Keratinocyte (primary cell): ENCODE data around the gene SERPIND1. TPM values are rescaled to one million over a fixed set of nuclear protein-coding genes. Genes with fewer than 3 reads are reported as not detected.

ENCODE experiments used
- DNase-seq: peaks from one replicate; pipeline ENCODE4 v3.0.0-alpha.2; 2011; ENCODE audit warnings: low read depth, missing footprints, low spot score
- FAIRE-seq: peaks from 2 replicates; lab custom pipeline; 2011; peaks lifted over from hg19 to GRCh38; lab: Jason Lieb, UNC
- H2AFZ ChIP-seq: 2 replicates; pipeline ENCODE4 v1.6.0; 2012; ENCODE audit warnings: low read length, control low read depth, inconsistent platforms; ENCODE audit not compliant: control insufficient read depth
- H3K27ac ChIP-seq: 2 replicates; pipeline ENCODE4 v1.5.1; 2011; ENCODE audit warnings: low read length; ENCODE audit not compliant: control insufficient read depth, insufficient read depth
- H3K27me3 ChIP-seq: 3 replicates; pipeline ENCODE4 v1.6.0; 2011; ENCODE audit warnings: low read length; ENCODE audit not compliant: control insufficient read depth, insufficient read depth; ENCODE audit errors: extremely low read depth
- H3K36me3 ChIP-seq, 2 experiments: 2 replicates in 1 of 2; 3 replicates in 1 of 2; pipeline ENCODE4 v1.5.1; 2011; ENCODE audit warnings: low read length in 2 of 2, mild to moderate bottlenecking in 1 of 2; ENCODE audit not compliant: control insufficient read depth in 2 of 2, insufficient read depth in 2 of 2; ENCODE audit errors: extremely low read depth in 1 of 2
- H3K4me1 ChIP-seq: 3 replicates; pipeline ENCODE4 v1.5.1; 2011; ENCODE audit warnings: low read length; ENCODE audit not compliant: control insufficient read depth, insufficient read depth; ENCODE audit errors: extremely low read depth
- H3K4me2 ChIP-seq: 3 replicates; pipeline ENCODE4 v1.6.0; 2011; ENCODE audit warnings: low read depth, low read length; ENCODE audit not compliant: control insufficient read depth, insufficient read depth; ENCODE audit errors: extremely low read depth
- H3K4me3 ChIP-seq, 3 experiments: fragments of 200-600 bp in 1 of 3; sonication (generic) in 1 of 3; 2 replicates in 2 of 3; 3 replicates in 1 of 3; pipeline ENCODE4 v1.5.1; 2011 to 2016; ENCODE audit warnings: low read length in 3 of 3, mild to moderate bottlenecking in 3 of 3, control low read depth in 2 of 3, inconsistent platforms in 1 of 3, low read depth in 1 of 3, mixed read lengths in 1 of 3, mixed run types in 1 of 3, moderate library complexity in 1 of 3; ENCODE audit not compliant: control insufficient read depth in 2 of 3, insufficient read depth in 2 of 3; ENCODE audit errors: extremely low read depth in 1 of 3
- H3K79me2 ChIP-seq: 2 replicates; pipeline ENCODE4 v1.6.0; 2012; ENCODE audit warnings: low read length; ENCODE audit not compliant: control insufficient read depth, insufficient read depth
- H3K9ac ChIP-seq: 3 replicates; pipeline ENCODE4 v1.6.0; 2011; ENCODE audit warnings: low read length; ENCODE audit not compliant: control insufficient read depth, insufficient read depth; ENCODE audit errors: extremely low read depth
- H3K9me1 ChIP-seq: 3 replicates; pipeline ENCODE4 v1.6.0; 2011; ENCODE audit warnings: low read length; ENCODE audit not compliant: control insufficient read depth, insufficient read depth; ENCODE audit errors: extremely low read depth
- H3K9me3 ChIP-seq: 2 replicates; pipeline ENCODE4 v1.5.1; 2012; ENCODE audit warnings: low read depth, low read length; ENCODE audit not compliant: control insufficient read depth
- H4K20me1 ChIP-seq: 3 replicates; pipeline ENCODE4 v1.6.0; 2011; ENCODE audit warnings: low read length; ENCODE audit not compliant: control insufficient read depth, insufficient read depth; ENCODE audit errors: extremely low read depth
- EZH2 ChIP-seq: IDR thresholded peaks from one replicate; pipeline ENCODE4 v1.6.1; 2012; ENCODE audit warnings: inconsistent platforms, mild to moderate bottlenecking, low read length, moderate library complexity
- dilution Hi-C: fragments of 300-500 bp; cut with MboI; formaldehyde crosslinking; loops from one replicate; pipeline ENCODE4 v1.7.0; 2020; ENCODE audit warnings: low sequenced_read_pairs; ENCODE audit not compliant: extremely low pct_ligation_motif_present
- polyA plus RNA-seq, 5 experiments: library from polyadenylated mRNA; depleted of rRNA in 3 of 5; stranded (reverse) in 3 of 5; stranded (forward) in 1 of 5; unstranded in 1 of 5; fragments of >200 nt; gene quantifications; 1 replicate in 1 of 5; 2 replicates in 3 of 5; 3 replicates in 1 of 5; pipeline versions ENCODE4 v1.2.1 to v1.2.3, GENCODE V29; 2011 to 2012; ENCODE audit warnings: missing spikeins in 2 of 5, low read depth in 1 of 5, low replicate concordance in 1 of 5
- TF ChIP-seq, protein P1 (sequence below), 3 experiments: IDR thresholded peaks in 1 of 3; conservative IDR thresholded peaks in 1 of 3; optimal IDR thresholded peaks in 1 of 3; 2 replicates in 2 of 3; 3 replicates in 1 of 3; pipeline versions ENCODE3 to v1.5.1; 2011; ENCODE audit warnings: low read length in 3 of 3, mild to moderate bottlenecking in 3 of 3, moderate library complexity in 2 of 3, control low read depth in 1 of 3, inconsistent platforms in 1 of 3; ENCODE audit not compliant: insufficient read depth in 2 of 3; ENCODE audit errors: extremely low read depth in 1 of 3

The SERPIND1 gene
- polyA plus RNA-seq, 1 donor (not counting 4 experiments of a cell fraction or from before 2014, with no cell fraction given), result not detected

DNA sequence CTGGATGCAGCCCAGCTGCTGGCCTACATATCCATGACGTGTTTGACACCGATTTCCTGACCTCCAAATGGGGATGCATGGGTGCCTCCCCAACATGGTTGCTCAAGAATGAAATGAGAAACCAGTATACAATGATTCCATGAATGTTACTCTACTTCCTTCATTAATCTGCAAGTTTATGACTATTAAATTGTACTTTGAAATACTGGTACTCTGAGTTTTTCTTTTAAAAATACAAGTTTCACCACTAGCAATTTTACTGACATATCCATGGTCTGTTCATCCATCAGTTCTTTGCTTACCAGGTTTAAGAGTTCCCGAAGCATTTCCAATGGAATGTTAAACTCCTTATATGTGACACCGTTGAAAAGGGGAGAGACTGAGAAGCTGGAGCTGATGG lies 39.1 kb downstream of the SERPIND1 start:
- H3K27ac ChIP-seq, result no peak overlapping the region
- dilution Hi-C loops, result no loop called here
- H3K9ac ChIP-seq, result no peak overlapping the region
- H4K20me1 ChIP-seq, result no peaks in the 10 kb centered on the region
- no peaks in the 10 kb centered on the region for H3K9me3 ChIP-seq
- TF ChIP-seq, protein P1, sequence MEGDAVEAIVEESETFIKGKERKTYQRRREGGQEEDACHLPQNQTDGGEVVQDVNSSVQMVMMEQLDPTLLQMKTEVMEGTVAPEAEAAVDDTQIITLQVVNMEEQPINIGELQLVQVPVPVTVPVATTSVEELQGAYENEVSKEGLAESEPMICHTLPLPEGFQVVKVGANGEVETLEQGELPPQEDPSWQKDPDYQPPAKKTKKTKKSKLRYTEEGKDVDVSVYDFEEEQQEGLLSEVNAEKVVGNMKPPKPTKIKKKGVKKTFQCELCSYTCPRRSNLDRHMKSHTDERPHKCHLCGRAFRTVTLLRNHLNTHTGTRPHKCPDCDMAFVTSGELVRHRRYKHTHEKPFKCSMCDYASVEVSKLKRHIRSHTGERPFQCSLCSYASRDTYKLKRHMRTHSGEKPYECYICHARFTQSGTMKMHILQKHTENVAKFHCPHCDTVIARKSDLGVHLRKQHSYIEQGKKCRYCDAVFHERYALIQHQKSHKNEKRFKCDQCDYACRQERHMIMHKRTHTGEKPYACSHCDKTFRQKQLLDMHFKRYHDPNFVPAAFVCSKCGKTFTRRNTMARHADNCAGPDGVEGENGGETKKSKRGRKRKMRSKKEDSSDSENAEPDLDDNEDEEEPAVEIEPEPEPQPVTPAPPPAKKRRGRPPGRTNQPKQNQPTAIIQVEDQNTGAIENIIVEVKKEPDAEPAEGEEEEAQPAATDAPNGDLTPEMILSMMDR (optimal IDR thresholded peaks at IDR 0.05 in 1 of 3, IDR thresholded peaks at IDR 0.05 in 1 of 3, conservative IDR thresholded peaks at IDR 0.05 in 1 of 3; ENCODE audit: extremely low read depth in 1 of 3, insufficient read depth in 2 of 3, low read length in 3 of 3), result no peak
- TF ChIP-seq EZH2, result no peak
- no peaks in the 10 kb centered on the region for H3K79me2 ChIP-seq
- no peaks in the 10 kb centered on the region for H3K9me1 ChIP-seq
- no peak overlapping the region for H3K4me2 ChIP-seq
- H3K4me1 ChIP-seq, result no peaks in the 10 kb centered on the region
- DNase-seq, result no peak
- no peak for FAIRE-seq
- H2AFZ ChIP-seq, result no peak overlapping the region
- H3K27me3 ChIP-seq, result no peaks in the 10 kb centered on the region
- no peak overlapping the region for H3K4me3 ChIP-seq
- peaks cover 15 to 23% of the 10 kb centered on the region in 2 experiments for H3K36me3 ChIP-seq

DNA sequence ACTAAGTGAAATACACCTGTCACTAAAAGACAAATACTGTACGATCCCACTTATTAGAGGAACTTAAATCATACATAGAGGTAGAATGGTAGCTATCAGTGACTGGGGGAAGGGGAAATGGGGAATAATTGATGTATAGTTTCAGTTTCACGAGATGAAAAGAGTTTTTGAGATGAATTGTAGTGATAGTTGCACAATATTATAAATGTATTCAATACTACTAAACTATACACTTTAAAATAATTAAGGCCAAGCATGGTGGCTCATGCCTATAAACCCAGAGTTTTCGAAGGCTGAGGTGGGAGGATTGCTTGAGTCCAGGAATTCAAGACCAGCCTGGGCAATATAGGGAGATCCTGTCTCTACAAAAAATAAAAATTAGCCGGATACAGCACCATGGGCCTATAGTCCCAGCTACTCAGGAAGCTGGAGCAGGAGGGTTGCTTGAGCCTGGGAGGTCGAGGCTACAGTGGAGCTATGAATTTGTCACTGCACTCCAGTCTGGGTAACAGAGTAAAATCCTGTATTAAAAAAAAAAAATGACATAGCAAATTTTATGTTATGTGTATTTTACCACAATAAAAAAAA lies 40.4 kb downstream of the SERPIND1 start:
- no peak for TF ChIP-seq EZH2
- TF ChIP-seq, protein P1 (optimal IDR thresholded peaks at IDR 0.05 in 1 of 3, IDR thresholded peaks at IDR 0.05 in 1 of 3, conservative IDR thresholded peaks at IDR 0.05 in 1 of 3; ENCODE audit: extremely low read depth in 1 of 3, insufficient read depth in 2 of 3, low read length in 3 of 3), result no peak
- DNase-seq (no peak), FAIRE-seq (no peak)
- H3K9ac ChIP-seq, result no peak overlapping the region
- no peaks in the 10 kb centered on the region for H3K9me3 ChIP-seq
- dilution Hi-C loops, result no loop called here
- H3K4me2 ChIP-seq, result no peak overlapping the region
- no peaks in the 10 kb centered on the region for H3K9me1 ChIP-seq
- no peaks in the 10 kb centered on the region for H3K4me1 ChIP-seq
- peaks cover 15 to 20% of the 10 kb centered on the region in 2 experiments for H3K36me3 ChIP-seq
- H3K79me2 ChIP-seq, result no peaks in the 10 kb centered on the region
- H3K27ac ChIP-seq, result no peak overlapping the region
- H3K4me3 ChIP-seq, result no peak overlapping the region
- H3K27me3 ChIP-seq, result no peaks in the 10 kb centered on the region
- no peak overlapping the region for H2AFZ ChIP-seq
- H4K20me1 ChIP-seq, result no peaks in the 10 kb centered on the region
